C4-2B (cell line): ENCODE measurements around the gene LAMC3.

Experiments used
- ZFX ChIP-seq: fragments of 450-650 bp; IDR thresholded peaks from 2 replicates; pipeline ENCODE4 v1.6.1; 2017
- TF ChIP-seq, protein P1 (sequence below): fragments of 450-650 bp; conservative IDR thresholded peaks from 2 replicates; pipeline ENCODE4 v1.5.1; 2017; ENCODE audit warnings: mild to moderate bottlenecking

DNA sequence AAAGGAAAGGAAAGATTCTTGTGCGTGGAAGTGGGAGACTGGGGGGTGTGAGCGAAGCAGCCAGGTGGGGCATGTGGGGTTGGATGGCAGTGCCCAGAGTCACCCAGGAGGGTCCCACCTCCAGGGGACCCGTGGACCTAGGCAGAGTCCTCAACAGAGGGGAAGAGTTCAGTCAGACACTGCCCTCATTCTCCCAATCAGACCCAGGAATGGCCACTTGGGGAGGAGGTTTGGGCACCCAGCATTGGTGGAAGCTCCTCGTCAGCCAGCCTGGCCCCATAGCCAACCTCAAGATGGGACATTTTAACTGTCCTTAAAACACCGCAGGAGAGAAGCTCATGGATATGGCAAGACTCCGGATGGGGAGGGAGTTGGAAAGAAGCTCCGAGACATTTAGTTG is 21.9 kb upstream of the LAMC3 start:
- TF ChIP-seq, protein P1, sequence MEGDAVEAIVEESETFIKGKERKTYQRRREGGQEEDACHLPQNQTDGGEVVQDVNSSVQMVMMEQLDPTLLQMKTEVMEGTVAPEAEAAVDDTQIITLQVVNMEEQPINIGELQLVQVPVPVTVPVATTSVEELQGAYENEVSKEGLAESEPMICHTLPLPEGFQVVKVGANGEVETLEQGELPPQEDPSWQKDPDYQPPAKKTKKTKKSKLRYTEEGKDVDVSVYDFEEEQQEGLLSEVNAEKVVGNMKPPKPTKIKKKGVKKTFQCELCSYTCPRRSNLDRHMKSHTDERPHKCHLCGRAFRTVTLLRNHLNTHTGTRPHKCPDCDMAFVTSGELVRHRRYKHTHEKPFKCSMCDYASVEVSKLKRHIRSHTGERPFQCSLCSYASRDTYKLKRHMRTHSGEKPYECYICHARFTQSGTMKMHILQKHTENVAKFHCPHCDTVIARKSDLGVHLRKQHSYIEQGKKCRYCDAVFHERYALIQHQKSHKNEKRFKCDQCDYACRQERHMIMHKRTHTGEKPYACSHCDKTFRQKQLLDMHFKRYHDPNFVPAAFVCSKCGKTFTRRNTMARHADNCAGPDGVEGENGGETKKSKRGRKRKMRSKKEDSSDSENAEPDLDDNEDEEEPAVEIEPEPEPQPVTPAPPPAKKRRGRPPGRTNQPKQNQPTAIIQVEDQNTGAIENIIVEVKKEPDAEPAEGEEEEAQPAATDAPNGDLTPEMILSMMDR: no peak
- TF ChIP-seq ZFX: no peak
